K562 (cell line): ENCODE results near the gene CLHC1. TPM values are rescaled to one million over a fixed set of nuclear protein-coding genes. Genes with fewer than 3 reads are reported as not detected.
A peak's percentile ranks its signal among the peaks of the same experiment; 100 is the strongest.

Experiments used
- ARNT ChIP-seq, 2 experiments: fragments of 450-650 bp; IDR thresholded peaks; 2 replicates each; pipeline ENCODE4 v1.6.1; 2016; ENCODE audit warnings: mild to moderate bottlenecking in 1 of 2
- CTBP1 ChIP-seq: fragments of 450-650 bp; IDR thresholded peaks from 2 replicates; pipeline ENCODE4 v1.6.1; 2016; ENCODE audit warnings: borderline replicate concordance
- DDX20 ChIP-seq: fragments of 450-650 bp; IDR thresholded peaks from 2 replicates; pipeline ENCODE4 v1.6.1; 2016; ENCODE audit warnings: missing genetic modification characterization, low read depth, mild to moderate bottlenecking, missing compliant biosample characterization, moderate library complexity
- GTF2F1 ChIP-seq: IDR thresholded peaks from 2 replicates; pipeline ENCODE4 v1.6.1; 2011; ENCODE audit warnings: low read depth, low read length, improper control_type of control experiment
- JUND ChIP-seq, 2 experiments: IDR thresholded peaks; 2 replicates in 1 of 2; 3 replicates in 1 of 2; pipeline ENCODE4 v1.6.1; 2011; ENCODE audit warnings: borderline replicate concordance in 2 of 2, low read depth in 2 of 2, low read length in 2 of 2, improper control_type of control experiment in 1 of 2, missing biosample characterization in 1 of 2, missing genetic modification characterization in 1 of 2, missing genetic modification reagents in 1 of 2
- LCOR ChIP-seq: sonication (generic); formaldehyde crosslinking; IDR thresholded peaks from 2 replicates; pipeline ENCODE4 v1.8.0; 2022; ENCODE audit warnings: mild to moderate bottlenecking, missing genetic modification reagents
- MAZ ChIP-seq, 2 experiments: fragments of 450-650 bp in 1 of 2; sonication (generic) in 1 of 2; formaldehyde crosslinking; IDR thresholded peaks in 1 of 2; conservative IDR thresholded peaks in 1 of 2; 2 replicates each; pipeline versions ENCODE4 v1.4.0 to v1.5.0; 2020; ENCODE audit warnings: mild to moderate bottlenecking in 1 of 2, missing genetic modification reagents in 1 of 2
- RFX1 ChIP-seq: fragments of 450-650 bp; IDR thresholded peaks from 2 replicates; pipeline ENCODE4 v1.6.1; 2016; ENCODE audit warnings: mild to moderate bottlenecking, moderate library complexity
- TCF7 ChIP-seq: sonication (generic); IDR thresholded peaks from 2 replicates; pipeline ENCODE4 v1.6.1; 2016; ENCODE audit warnings: antibody characterized with exemption, borderline replicate concordance
- ZKSCAN1 ChIP-seq: fragments of 150-350 bp; IDR thresholded peaks from 2 replicates; pipeline ENCODE4 v1.6.1; 2016; ENCODE audit warnings: low read depth, low read length
- ZNF143 ChIP-seq: sonication (generic); formaldehyde crosslinking; IDR thresholded peaks from 2 replicates; pipeline ENCODE4 v1.9.0; 2022; ENCODE audit warnings: mild to moderate bottlenecking, missing genetic modification reagents
- ZNF584 ChIP-seq: fragments of 200-800 bp; sonication (Bioruptor generic); IDR thresholded peaks from 2 replicates; pipeline ENCODE4 v1.6.1; 2016; ENCODE audit warnings: low read depth, mild to moderate bottlenecking, missing genetic modification characterization, missing compliant biosample characterization
- ZNF76 ChIP-seq: fragments of 250-450 bp; sonication (Bioruptor Pico); IDR thresholded peaks from 2 replicates; pipeline ENCODE4 v1.4.0; 2020; ENCODE audit warnings: mild to moderate bottlenecking, moderate library complexity, borderline replicate concordance
- polyA plus RNA-seq, 8 experiments: library from polyadenylated mRNA; depleted of rRNA in 4 of 8; stranded (reverse) in 5 of 8; unstranded in 3 of 8; fragments of >200 nt; fragmentation: Nextera tagmentation in 2 of 8; fragmentation: Illumina TruSeq in 1 of 8; extraction: Ambion mirVana in 2 of 8; extraction: Trizol in 1 of 8; gene quantifications; 2 replicates each; pipeline versions ENCODE4 v1.2.1 to v1.2.3, GENCODE V29; 2011 to 2014; ENCODE audit warnings: inconsistent platforms in 1 of 8, missing spikeins in 1 of 8
- total RNA-seq, 7 experiments: library from RNA; depleted of rRNA in 6 of 7; stranded (reverse); fragments of >200 nt in 6 of 7; fragmentation: Illumina TruSeq in 2 of 7; extraction: Trizol in 2 of 7; gene quantifications; 2 replicates each; pipeline versions ENCODE4 v1.2.1 to v1.2.3, GENCODE V29; 2011 to 2021; ENCODE audit warnings: low replicate concordance in 1 of 7
- TF ChIP-seq, protein P1 (sequence below): fragments of 450-650 bp; IDR thresholded peaks from 2 replicates; pipeline ENCODE4 v1.6.1; 2016; ENCODE audit warnings: borderline replicate concordance
- TF ChIP-seq, protein P2 (sequence below), 3 experiments: fragments of 200-800 bp in 1 of 3; fragments of 250-450 bp in 1 of 3; fragments of 450-650 bp in 1 of 3; sonication (Bioruptor Pico) in 1 of 3; sonication (Bioruptor generic) in 1 of 3; formaldehyde crosslinking in 1 of 3; IDR thresholded peaks; 2 replicates each; pipeline versions ENCODE4 v1.6.1 to v1.8.0; 2016 to 2022; ENCODE audit warnings: mild to moderate bottlenecking in 2 of 3, missing genetic modification characterization in 2 of 3, missing compliant biosample characterization in 1 of 3, moderate library complexity in 1 of 3
- TF ChIP-seq, protein P3 (sequence below): sonication (generic); formaldehyde crosslinking; IDR thresholded peaks from 2 replicates; pipeline ENCODE4 v1.8.0; 2022; ENCODE audit warnings: mild to moderate bottlenecking, missing genetic modification reagents

The CLHC1 gene
- total and polyA plus RNA-seq, 9 of the 15 experiments (the other 6 are each of a cell fraction or from before 2014, with no cell fraction given) = 3.7 to 14.3 (median 8.6) TPM

- TF ChIP-seq MAZ (CRISPR knock-in tag; conservative IDR thresholded peaks at IDR 0.05 in 1 of 2, IDR thresholded peaks at IDR 0.05 in 1 of 2) (peak in 1 of 2 experiments; percentile 74; a peak in 3 of 4 replicates), DDX20 (tag) (no peak), CTBP1 (peak; percentile 94), LCOR (CRISPR knock-in tag) (peak; percentile 85), ZNF76 (no peak), JUND (IDR thresholded peaks at IDR 0.05; ENCODE audit: borderline replicate concordance, low read depth, low read length) (peak; percentile 25; the same call in 1 of the 2 replicates), JUND (tag; IDR thresholded peaks at IDR 0.05; ENCODE audit: borderline replicate concordance, low read depth, low read length) (no peak; the same call in 1 of the 3 replicates), GTF2F1 (peak; percentile 89; the same call in 1 of the 2 replicates), ZNF143 (peak; percentile 92), ZKSCAN1 (no peak), ARNT (IDR thresholded peaks at IDR 0.05) (peak; percentile 60 to 77; a peak in 2 of 4 replicates), RFX1 (peak; percentile 96), ZNF584 (CRISPR knock-in tag) (peak; percentile 68), TCF7 (no peak)
- TF ChIP-seq, protein P1, sequence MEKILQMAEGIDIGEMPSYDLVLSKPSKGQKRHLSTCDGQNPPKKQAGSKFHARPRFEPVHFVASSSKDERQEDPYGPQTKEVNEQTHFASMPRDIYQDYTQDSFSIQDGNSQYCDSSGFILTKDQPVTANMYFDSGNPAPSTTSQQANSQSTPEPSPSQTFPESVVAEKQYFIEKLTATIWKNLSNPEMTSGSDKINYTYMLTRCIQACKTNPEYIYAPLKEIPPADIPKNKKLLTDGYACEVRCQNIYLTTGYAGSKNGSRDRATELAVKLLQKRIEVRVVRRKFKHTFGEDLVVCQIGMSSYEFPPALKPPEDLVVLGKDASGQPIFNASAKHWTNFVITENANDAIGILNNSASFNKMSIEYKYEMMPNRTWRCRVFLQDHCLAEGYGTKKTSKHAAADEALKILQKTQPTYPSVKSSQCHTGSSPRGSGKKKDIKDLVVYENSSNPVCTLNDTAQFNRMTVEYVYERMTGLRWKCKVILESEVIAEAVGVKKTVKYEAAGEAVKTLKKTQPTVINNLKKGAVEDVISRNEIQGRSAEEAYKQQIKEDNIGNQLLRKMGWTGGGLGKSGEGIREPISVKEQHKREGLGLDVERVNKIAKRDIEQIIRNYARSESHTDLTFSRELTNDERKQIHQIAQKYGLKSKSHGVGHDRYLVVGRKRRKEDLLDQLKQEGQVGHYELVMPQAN = peak; percentile 91
- TF ChIP-seq, protein P2, sequence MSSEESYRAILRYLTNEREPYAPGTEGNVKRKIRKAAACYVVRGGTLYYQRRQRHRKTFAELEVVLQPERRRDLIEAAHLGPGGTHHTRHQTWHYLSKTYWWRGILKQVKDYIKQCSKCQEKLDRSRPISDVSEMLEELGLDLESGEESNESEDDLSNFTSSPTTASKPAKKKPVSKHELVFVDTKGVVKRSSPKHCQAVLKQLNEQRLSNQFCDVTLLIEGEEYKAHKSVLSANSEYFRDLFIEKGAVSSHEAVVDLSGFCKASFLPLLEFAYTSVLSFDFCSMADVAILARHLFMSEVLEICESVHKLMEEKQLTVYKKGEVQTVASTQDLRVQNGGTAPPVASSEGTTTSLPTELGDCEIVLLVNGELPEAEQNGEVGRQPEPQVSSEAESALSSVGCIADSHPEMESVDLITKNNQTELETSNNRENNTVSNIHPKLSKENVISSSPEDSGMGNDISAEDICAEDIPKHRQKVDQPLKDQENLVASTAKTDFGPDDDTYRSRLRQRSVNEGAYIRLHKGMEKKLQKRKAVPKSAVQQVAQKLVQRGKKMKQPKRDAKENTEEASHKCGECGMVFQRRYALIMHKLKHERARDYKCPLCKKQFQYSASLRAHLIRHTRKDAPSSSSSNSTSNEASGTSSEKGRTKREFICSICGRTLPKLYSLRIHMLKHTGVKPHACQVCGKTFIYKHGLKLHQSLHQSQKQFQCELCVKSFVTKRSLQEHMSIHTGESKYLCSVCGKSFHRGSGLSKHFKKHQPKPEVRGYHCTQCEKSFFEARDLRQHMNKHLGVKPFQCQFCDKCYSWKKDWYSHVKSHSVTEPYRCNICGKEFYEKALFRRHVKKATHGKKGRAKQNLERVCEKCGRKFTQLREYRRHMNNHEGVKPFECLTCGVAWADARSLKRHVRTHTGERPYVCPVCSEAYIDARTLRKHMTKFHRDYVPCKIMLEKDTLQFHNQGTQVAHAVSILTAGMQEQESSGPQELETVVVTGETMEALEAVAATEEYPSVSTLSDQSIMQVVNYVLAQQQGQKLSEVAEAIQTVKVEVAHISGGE (CRISPR knock-in tag; IDR thresholded peaks at IDR 0.05) = peak in 1 of 3 experiments; percentile 56; a peak in 2 of 6 replicates
- TF ChIP-seq, protein P3, sequence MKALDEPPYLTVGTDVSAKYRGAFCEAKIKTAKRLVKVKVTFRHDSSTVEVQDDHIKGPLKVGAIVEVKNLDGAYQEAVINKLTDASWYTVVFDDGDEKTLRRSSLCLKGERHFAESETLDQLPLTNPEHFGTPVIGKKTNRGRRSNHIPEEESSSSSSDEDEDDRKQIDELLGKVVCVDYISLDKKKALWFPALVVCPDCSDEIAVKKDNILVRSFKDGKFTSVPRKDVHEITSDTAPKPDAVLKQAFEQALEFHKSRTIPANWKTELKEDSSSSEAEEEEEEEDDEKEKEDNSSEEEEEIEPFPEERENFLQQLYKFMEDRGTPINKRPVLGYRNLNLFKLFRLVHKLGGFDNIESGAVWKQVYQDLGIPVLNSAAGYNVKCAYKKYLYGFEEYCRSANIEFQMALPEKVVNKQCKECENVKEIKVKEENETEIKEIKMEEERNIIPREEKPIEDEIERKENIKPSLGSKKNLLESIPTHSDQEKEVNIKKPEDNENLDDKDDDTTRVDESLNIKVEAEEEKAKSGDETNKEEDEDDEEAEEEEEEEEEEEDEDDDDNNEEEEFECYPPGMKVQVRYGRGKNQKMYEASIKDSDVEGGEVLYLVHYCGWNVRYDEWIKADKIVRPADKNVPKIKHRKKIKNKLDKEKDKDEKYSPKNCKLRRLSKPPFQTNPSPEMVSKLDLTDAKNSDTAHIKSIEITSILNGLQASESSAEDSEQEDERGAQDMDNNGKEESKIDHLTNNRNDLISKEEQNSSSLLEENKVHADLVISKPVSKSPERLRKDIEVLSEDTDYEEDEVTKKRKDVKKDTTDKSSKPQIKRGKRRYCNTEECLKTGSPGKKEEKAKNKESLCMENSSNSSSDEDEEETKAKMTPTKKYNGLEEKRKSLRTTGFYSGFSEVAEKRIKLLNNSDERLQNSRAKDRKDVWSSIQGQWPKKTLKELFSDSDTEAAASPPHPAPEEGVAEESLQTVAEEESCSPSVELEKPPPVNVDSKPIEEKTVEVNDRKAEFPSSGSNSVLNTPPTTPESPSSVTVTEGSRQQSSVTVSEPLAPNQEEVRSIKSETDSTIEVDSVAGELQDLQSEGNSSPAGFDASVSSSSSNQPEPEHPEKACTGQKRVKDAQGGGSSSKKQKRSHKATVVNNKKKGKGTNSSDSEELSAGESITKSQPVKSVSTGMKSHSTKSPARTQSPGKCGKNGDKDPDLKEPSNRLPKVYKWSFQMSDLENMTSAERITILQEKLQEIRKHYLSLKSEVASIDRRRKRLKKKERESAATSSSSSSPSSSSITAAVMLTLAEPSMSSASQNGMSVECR (CRISPR knock-in tag) = no peak; the same call in none of the 2 replicates
These were observed at the start of gene CLHC1, which contains the start of gene RPS27A (continued) for GRCh38 chr2:55232084-55232862.
